WERI-Rb-1 (cell line): ENCODE data around the gene HHAT.
A peak's percentile ranks its signal among the peaks of the same experiment; 100 is the strongest.
"Not testable (repeated sequence)": the region's sequence is repeated elsewhere in the genome, so short reads cannot be mapped to it uniquely, and the experiment has no call there.

Source experiments
- DNase-seq: peaks from one replicate; pipeline ENCODE4 v3.0.0-alpha.2; 2020
- H3K27ac ChIP-seq: fragments of 250-450 bp; sonication (Bioruptor Pico); 2 replicates; pipeline ENCODE4 v1.5.1; 2020; ENCODE audit warnings: mild to moderate bottlenecking, moderate library complexity
- H3K27me3 ChIP-seq: fragments of 250-450 bp; sonication (Bioruptor Pico); 2 replicates; pipeline ENCODE4 v1.5.1; 2021; ENCODE audit warnings: mild to moderate bottlenecking, low read depth, moderate library complexity; ENCODE audit not compliant: insufficient read depth, severe bottlenecking
- H3K36me3 ChIP-seq: fragments of 250-450 bp; sonication (Bioruptor Pico); 2 replicates; pipeline ENCODE4 v1.5.1; 2020; ENCODE audit warnings: mild to moderate bottlenecking, moderate library complexity
- H3K4me3 ChIP-seq: 2 replicates; pipeline ENCODE4 v1.5.1; 2011; ENCODE audit warnings: low read depth, mild to moderate bottlenecking, control low read depth, low read length
- H3K9me3 ChIP-seq: fragments of 250-450 bp; sonication (Bioruptor Pico); 2 replicates; pipeline ENCODE4 v1.5.1; 2021; ENCODE audit warnings: mild to moderate bottlenecking, moderate library complexity; ENCODE audit not compliant: severe bottlenecking
- TF ChIP-seq, protein P1 (sequence below): IDR thresholded peaks from 2 replicates; pipeline ENCODE4 v1.5.1; 2011; ENCODE audit warnings: low read depth, mild to moderate bottlenecking, control low read depth, inconsistent platforms, low read length

Gene HHAT

DNA sequence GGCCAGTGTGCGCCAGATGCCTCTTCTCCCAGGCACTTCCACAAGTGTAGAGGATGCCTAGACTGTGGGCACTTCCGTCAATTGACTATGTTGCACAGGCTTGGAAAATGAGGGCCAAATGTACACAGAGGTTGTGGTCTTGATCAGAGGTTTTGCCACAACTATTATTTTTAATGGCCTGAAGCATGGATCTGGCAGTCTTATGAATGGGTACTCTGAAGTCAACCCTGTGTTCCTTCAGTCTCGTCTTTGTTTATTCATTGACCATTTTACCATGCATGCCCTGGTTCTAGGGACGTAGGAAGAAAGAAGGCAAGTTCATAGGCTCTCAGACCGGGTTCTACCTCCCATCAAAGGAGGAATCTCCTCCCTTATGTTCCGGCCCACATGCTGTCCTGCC lies 329.1 kb downstream of the HHAT start:
- H3K27me3 ChIP-seq: no peaks in the 10 kb centered on the region
- H3K36me3 ChIP-seq: no peaks in the 10 kb centered on the region
- TF ChIP-seq, protein P1, sequence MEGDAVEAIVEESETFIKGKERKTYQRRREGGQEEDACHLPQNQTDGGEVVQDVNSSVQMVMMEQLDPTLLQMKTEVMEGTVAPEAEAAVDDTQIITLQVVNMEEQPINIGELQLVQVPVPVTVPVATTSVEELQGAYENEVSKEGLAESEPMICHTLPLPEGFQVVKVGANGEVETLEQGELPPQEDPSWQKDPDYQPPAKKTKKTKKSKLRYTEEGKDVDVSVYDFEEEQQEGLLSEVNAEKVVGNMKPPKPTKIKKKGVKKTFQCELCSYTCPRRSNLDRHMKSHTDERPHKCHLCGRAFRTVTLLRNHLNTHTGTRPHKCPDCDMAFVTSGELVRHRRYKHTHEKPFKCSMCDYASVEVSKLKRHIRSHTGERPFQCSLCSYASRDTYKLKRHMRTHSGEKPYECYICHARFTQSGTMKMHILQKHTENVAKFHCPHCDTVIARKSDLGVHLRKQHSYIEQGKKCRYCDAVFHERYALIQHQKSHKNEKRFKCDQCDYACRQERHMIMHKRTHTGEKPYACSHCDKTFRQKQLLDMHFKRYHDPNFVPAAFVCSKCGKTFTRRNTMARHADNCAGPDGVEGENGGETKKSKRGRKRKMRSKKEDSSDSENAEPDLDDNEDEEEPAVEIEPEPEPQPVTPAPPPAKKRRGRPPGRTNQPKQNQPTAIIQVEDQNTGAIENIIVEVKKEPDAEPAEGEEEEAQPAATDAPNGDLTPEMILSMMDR: no peak
- H3K27ac ChIP-seq: no peak overlapping the region
- no peak overlapping the region for H3K4me3 ChIP-seq
- DNase-seq: no peak
- H3K9me3 ChIP-seq: peaks cover 4% of the 10 kb centered on the region

DNA sequence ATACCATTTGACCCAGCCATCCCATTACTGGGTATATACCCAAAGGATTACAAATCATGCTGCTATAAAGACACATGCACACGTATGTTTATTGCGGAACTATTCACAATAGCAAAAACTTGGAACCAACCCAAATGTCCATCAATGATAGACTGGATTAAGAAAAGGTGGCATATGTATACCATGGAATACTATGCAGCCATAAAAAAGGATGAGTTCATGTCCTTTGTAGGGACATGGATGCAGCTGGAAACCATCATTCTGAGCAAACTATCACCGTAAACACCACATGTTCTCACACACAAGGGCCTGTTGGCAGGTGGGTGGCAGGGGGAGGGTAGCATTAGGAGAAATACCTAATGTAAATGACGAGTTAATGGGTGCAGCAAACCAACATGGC lies 332.8 kb downstream of the HHAT start:
- H3K9me3 ChIP-seq, H3K27ac ChIP-seq, H3K27me3 ChIP-seq, H3K36me3 ChIP-seq, H3K4me3 ChIP-seq, DNase-seq: not testable (repeated sequence)

DNA sequence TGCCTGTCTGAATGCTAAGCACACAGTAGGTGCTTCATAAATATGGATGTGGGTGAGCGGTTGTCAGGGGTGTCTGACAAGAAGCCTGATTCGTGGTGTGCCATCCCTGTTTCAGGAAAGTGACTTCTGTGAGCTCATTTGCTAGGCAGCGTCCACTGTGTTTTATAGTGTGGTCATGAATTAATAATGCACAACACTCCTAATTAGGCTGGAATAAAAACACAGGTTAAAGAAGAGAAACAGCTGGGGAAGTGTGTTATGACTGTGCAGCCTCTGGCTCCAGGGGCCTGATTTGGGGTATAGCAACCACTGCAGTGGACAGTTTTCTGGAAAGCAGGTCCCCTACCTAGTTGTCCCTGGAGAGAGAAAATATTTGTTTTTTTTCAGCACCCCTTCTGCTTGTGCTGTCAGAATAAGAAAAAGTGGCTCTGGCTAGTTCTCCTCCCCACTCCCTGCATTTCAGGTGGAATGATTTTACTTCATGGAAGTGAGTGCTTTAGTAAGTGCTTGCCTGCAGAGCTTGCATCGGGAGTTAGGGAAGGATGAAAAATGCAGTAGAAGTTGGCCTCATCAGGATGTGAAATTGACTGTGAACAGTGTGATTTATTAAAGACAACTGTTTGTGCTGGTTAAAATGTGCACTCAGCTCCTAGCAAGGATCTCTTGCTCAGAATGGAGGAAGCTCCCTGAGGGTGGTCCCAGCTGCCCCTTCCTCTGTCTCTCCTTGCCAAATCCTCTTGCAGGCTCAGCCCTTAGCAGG lies 333.8 kb downstream of the HHAT start:
- Histone ChIP-seq H3K27me3 (no peaks in the 10 kb centered on the region), H3K36me3 (no peaks in the 10 kb centered on the region), H3K4me3 (no peak overlapping the region), H3K9me3 (peaks cover 4% of the 10 kb centered on the region), H3K27ac (no peak overlapping the region)
- no peak for DNase-seq
- TF ChIP-seq, protein P1: no peak

DNA sequence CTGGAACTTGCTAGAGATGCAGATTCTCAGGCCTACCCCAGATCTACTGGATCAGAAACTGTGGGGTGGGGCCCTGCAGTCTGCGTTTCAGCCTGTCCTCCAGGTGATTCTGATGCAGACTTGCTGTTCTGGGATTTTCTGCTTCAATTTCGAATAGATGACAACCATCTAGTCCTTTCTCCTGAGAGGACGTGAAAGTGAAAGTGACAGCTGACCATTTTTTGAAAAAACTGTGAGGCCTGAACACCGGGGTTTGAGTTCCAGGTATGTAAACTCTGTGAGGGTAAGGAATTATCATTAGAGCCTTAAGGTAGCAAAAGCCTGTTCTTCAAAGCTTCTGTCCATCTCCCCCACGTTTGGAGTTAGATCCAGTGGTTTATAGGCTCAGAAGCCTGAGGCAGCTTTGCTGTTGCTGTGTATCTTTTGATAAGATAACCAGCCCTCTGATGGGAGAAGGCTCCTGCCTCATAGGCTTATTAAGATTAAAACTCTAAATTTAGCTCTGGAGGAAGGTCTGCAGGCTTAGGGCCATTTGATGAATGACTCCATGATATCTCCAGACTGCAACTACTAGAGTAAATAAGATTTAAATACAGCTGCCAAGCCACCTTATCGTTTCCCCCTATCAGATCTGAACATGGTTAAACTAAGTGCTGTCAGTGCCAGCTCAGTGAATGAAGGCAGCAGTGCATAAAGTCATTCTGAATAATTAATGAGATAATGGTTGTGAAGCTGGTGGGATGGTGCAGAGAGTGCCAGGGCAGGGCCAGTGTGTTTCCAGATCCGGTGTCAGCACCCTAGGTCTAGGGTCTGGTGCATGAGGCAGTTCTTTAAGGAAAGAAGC lies 335.2 kb downstream of the HHAT start:
- no peaks in the 10 kb centered on the region for H3K27me3 ChIP-seq

DNA sequence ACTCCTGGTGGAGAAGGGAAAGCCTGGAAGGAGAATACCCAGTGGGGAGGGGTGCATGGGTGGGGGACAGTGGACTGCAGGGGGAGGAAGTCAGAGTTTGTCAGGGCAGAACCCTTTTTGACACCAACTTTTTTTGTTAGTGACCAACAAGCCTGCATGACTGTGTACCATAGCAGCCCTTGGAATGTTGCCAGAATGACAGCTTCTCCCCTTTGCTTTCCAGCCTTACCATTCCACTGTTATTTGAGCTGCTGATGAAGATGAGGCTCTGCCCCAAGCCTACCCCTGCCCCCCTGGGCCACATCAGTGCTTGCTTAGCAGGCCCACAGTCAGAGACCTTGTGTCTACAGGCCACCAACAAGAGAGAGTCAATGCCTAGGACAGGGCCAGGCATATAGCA lies 341.2 kb downstream of the HHAT start:
- Histone ChIP-seq H3K27ac (no peak overlapping the region), H3K9me3 (no peaks in the 10 kb centered on the region), H3K27me3 (no peaks in the 10 kb centered on the region), H3K4me3 (no peak overlapping the region), H3K36me3 (peaks cover 5% of the 10 kb centered on the region; the same call in 1 of the 2 replicates)
- DNase-seq: no peak
- TF ChIP-seq, protein P1: no peak

More for the DNA sequence above, 335.2 kb downstream of the HHAT start:
- no peak overlapping the region for H3K4me3 ChIP-seq
- TF ChIP-seq, protein P1: no peak
- H3K36me3 ChIP-seq: no peaks in the 10 kb centered on the region
- no peak overlapping the region for H3K27ac ChIP-seq
- H3K9me3 ChIP-seq: peaks cover 4% of the 10 kb centered on the region
- DNase-seq: peak; percentile 64

DNA sequence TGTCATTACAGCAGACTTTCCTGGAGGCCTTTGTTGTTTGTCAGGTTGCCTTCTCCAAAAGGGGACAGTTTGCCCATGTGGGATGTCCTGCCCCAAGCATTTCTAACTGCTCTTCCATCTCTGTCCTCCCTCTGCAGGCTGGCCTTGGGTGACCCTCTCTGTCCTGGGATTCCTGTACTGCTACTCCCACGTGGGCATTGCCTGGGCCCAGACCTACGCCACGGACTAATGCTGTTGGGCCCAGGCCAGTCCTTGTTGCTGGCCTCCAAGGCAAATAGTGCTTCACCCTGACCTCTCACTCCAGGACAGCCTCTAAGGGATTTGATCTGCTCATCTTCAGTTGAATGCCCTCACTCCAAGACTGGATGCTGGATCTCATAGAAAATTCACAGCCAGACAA lies 345.4 kb downstream of the HHAT start:
- H3K9me3 ChIP-seq: no peaks in the 10 kb centered on the region
- TF ChIP-seq, protein P1: no peak
- no peak overlapping the region for H3K4me3 ChIP-seq
- no peak for DNase-seq
- H3K36me3 ChIP-seq: peaks cover 5% of the 10 kb centered on the region
- H3K27me3 ChIP-seq: no peaks in the 10 kb centered on the region
- no peak overlapping the region for H3K27ac ChIP-seq
